ENCODE data around the gene PDE8A. TPM values are rescaled to one million over a fixed set of nuclear protein-coding genes. Genes with fewer than 3 reads are reported as not detected.

Gene PDE8A
- total RNA-seq, 1 experiment from 2014 or later = 32.0 TPM

GRCh38 chr15:85007137-85007536, 25.5 kb downstream of the PDE8A start:
- Mint-ChIP-seq H3K4me3 (ENCODE audit: unreplicated experiment) (no peak overlapping the region), H3K36me3 (ENCODE audit: insufficient read depth, unreplicated experiment) (no peaks in the 10 kb centered on the region), H3K4me1 (ENCODE audit: low read depth, unreplicated experiment) (peaks cover 21% of the 10 kb centered on the region), H3K27me3 (ENCODE audit: insufficient read depth, unreplicated experiment) (no peaks in the 10 kb centered on the region), H3K9me3 (ENCODE audit: unreplicated experiment) (no peaks in the 10 kb centered on the region), H3K27ac (ENCODE audit: unreplicated experiment) (no peak overlapping the region)
- Histone ChIP-seq H3K4me3 (ENCODE audit: low read depth, low read length) (no peak overlapping the region), H3K27me3 (replicated peaks; ENCODE audit: control insufficient read depth, insufficient read depth, low read length) (no peaks in the 10 kb centered on the region), H3K4me1 (peaks cover 11% of the 10 kb centered on the region; the same call in 1 of the 2 replicates), H3K36me3 (ENCODE audit: control insufficient read depth, insufficient read depth, low read length) (no peaks in the 10 kb centered on the region), H3K9me3 (no peaks in the 10 kb centered on the region)
- DNase-seq = no peak
- intact Hi-C loops (cut with micrococcal nuclease; ENCODE audit: unreplicated experiment) = no loop called here
- no TSS peak for BruUV-seq (replicated peaks)
- TF ChIP-seq CTCF (IDR thresholded peaks at IDR 0.05; ENCODE audit: insufficient read depth in 1 of 2, low read depth in 1 of 2, low read length in 1 of 2, severe bottlenecking in 1 of 2, unreplicated experiment in 1 of 2) = no peak
- ChIA-PET CTCF (interaction anchor here (0.9 to 1.0 kb wide), 2 partner anchors 52 to 419 kb away, joined by 3 to 6 read pairs; no protein-coding TSS in a partner anchor), POLR2A (no interaction called here)

- no peaks in the 10 kb centered on the region for H3K27me3 ChIP-seq (replicated peaks; ENCODE audit: control insufficient read depth, insufficient read depth, low read length)
- Mint-ChIP-seq H3K36me3 (ENCODE audit: insufficient read depth, unreplicated experiment) (no peaks in the 10 kb centered on the region), H3K9me3 (ENCODE audit: unreplicated experiment) (no peaks in the 10 kb centered on the region), H3K4me1 (ENCODE audit: low read depth, unreplicated experiment) (peaks cover 21% of the 10 kb centered on the region), H3K27me3 (ENCODE audit: insufficient read depth, unreplicated experiment) (no peaks in the 10 kb centered on the region), H3K4me3 (ENCODE audit: unreplicated experiment) (no peak overlapping the region), H3K27ac (ENCODE audit: unreplicated experiment) (no peak overlapping the region)
- H3K9me3 ChIP-seq = no peaks in the 10 kb centered on the region
- no peak for TF ChIP-seq CTCF (IDR thresholded peaks at IDR 0.05; ENCODE audit: insufficient read depth in 1 of 2, low read depth in 1 of 2, low read length in 1 of 2, severe bottlenecking in 1 of 2, unreplicated experiment in 1 of 2)
- H3K36me3 ChIP-seq (ENCODE audit: control insufficient read depth, insufficient read depth, low read length) = no peaks in the 10 kb centered on the region
- peaks cover 11% of the 10 kb centered on the region; the same call in 1 of the 2 replicates for H3K4me1 ChIP-seq
- ChIA-PET CTCF (interaction anchor here (0.9 to 1.0 kb wide), 2 partner anchors 53 to 420 kb away, joined by 3 to 6 read pairs; no protein-coding TSS in a partner anchor), POLR2A (no interaction called here)
- H3K4me3 ChIP-seq (ENCODE audit: low read depth, low read length) = no peak overlapping the region
- intact Hi-C loops (cut with micrococcal nuclease; ENCODE audit: unreplicated experiment) = no loop called here
- BruUV-seq (replicated peaks) = no TSS peak
- no peak for DNase-seq
These were observed 26.2 kb downstream of the PDE8A start for GRCh38 chr15:85007741-85008397.

GRCh38 chr15:85008474-85009260, 27.0 kb downstream of the PDE8A start:
- Mint-ChIP-seq H3K27me3 (ENCODE audit: insufficient read depth, unreplicated experiment) (no peaks in the 10 kb centered on the region), H3K9me3 (ENCODE audit: unreplicated experiment) (no peaks in the 10 kb centered on the region), H3K4me1 (ENCODE audit: low read depth, unreplicated experiment) (peaks cover 21% of the 10 kb centered on the region), H3K36me3 (ENCODE audit: insufficient read depth, unreplicated experiment) (no peaks in the 10 kb centered on the region), H3K4me3 (ENCODE audit: unreplicated experiment) (no peak overlapping the region), H3K27ac (ENCODE audit: unreplicated experiment) (no peak overlapping the region)
- ChIA-PET POLR2A (no interaction called here), CTCF (no interaction called here)
- no peaks in the 10 kb centered on the region for H3K27me3 ChIP-seq (replicated peaks; ENCODE audit: control insufficient read depth, insufficient read depth, low read length)
- no TSS peak for BruUV-seq (replicated peaks)
- no peak for DNase-seq
- no peak overlapping the region for H3K4me3 ChIP-seq (ENCODE audit: low read depth, low read length)
- H3K4me1 ChIP-seq = peaks cover 11% of the 10 kb centered on the region; the same call in 1 of the 2 replicates
- TF ChIP-seq CTCF (IDR thresholded peaks at IDR 0.05; ENCODE audit: insufficient read depth in 1 of 2, low read depth in 1 of 2, low read length in 1 of 2, severe bottlenecking in 1 of 2, unreplicated experiment in 1 of 2) = no peak
- H3K9me3 ChIP-seq = no peaks in the 10 kb centered on the region
- intact Hi-C loops (cut with micrococcal nuclease; ENCODE audit: unreplicated experiment) = no loop called here
- H3K36me3 ChIP-seq (ENCODE audit: control insufficient read depth, insufficient read depth, low read length) = no peaks in the 10 kb centered on the region
